ENCODE measurements around the gene SLC7A7. TPM values are rescaled to one million over a fixed set of nuclear protein-coding genes. Genes with fewer than 3 reads are reported as not detected.

The SLC7A7 gene
- total and polyA plus RNA-seq, 10 of the 15 experiments (the other 5 are each of a cell fraction or from before 2014, with no cell fraction given): 27.8 to 79.2 (median 50.8) TPM

GRCh38 chr14:22794551-22794951, 20.7 kb downstream of the SLC7A7 start (continued):
- no peak for TF ChIP-seq ESRRA (IDR thresholded peaks at IDR 0.05; ENCODE audit: low read length)
- no peak for TF ChIP-seq PRDM15 (CRISPR knock-in tag; IDR thresholded peaks at IDR 0.05)
- TF ChIP-seq NFIC (IDR thresholded peaks at IDR 0.05; ENCODE audit: low read depth, low read length): no peak
- TF ChIP-seq FOS (IDR thresholded peaks at IDR 0.05; ENCODE audit: borderline replicate concordance, extremely low read depth, insufficient read length): no peak
- TF ChIP-seq RAD21 (IDR thresholded peaks at IDR 0.05; ENCODE audit: insufficient read depth, low read depth, low read length): no peak
- TF ChIP-seq POLR2AphosphoS2 (IDR thresholded peaks at IDR 0.05; ENCODE audit: low read depth, low read length): no peak
- TF ChIP-seq SMARCA5 (IDR thresholded peaks at IDR 0.05): 0 out of 2 replicates have a peak, but pooled peaks have one; percentile 7
- TF ChIP-seq CUX1 (IDR thresholded peaks at IDR 0.05; ENCODE audit: insufficient replicate concordance, low read depth, low read length): no peak
- TF ChIP-seq NR2F1 (conservative IDR thresholded peaks at IDR 0.05): no peak
- TF ChIP-seq SREBF2 (IDR thresholded peaks at IDR 0.05; ENCODE audit: low read length): no peak
- TF ChIP-seq EP300 (IDR thresholded peaks at IDR 0.05; ENCODE audit: borderline replicate concordance in 1 of 2, control insufficient read depth in 1 of 2, low read depth in 2 of 2, low read length in 2 of 2): no peak
- no peak for TF ChIP-seq JUND (IDR thresholded peaks at IDR 0.05; ENCODE audit: low read depth, low read length)
- TF ChIP-seq KDM1A (IDR thresholded peaks at IDR 0.05; ENCODE audit: borderline replicate concordance): no peak
- peak; percentile 69 for TF ChIP-seq CREM (IDR thresholded peaks at IDR 0.05; ENCODE audit: low read depth)
- TF ChIP-seq YY1 (IDR thresholded peaks at IDR 0.05; ENCODE audit: low read depth, low read length): no peak
- TF ChIP-seq FOXK2 (IDR thresholded peaks at IDR 0.05): no peak
- 0 out of 2 replicates have a peak, but pooled peaks have one; percentile 30 for TF ChIP-seq POLR2AphosphoS5 (IDR thresholded peaks at IDR 0.05; ENCODE audit: low read length)
- TF ChIP-seq ZBTB11 (CRISPR knock-in tag; IDR thresholded peaks at IDR 0.05): no peak

Data from GM12878 (cell line).